ENCODE results near the gene LIPG.

LIPG gene

DNA sequence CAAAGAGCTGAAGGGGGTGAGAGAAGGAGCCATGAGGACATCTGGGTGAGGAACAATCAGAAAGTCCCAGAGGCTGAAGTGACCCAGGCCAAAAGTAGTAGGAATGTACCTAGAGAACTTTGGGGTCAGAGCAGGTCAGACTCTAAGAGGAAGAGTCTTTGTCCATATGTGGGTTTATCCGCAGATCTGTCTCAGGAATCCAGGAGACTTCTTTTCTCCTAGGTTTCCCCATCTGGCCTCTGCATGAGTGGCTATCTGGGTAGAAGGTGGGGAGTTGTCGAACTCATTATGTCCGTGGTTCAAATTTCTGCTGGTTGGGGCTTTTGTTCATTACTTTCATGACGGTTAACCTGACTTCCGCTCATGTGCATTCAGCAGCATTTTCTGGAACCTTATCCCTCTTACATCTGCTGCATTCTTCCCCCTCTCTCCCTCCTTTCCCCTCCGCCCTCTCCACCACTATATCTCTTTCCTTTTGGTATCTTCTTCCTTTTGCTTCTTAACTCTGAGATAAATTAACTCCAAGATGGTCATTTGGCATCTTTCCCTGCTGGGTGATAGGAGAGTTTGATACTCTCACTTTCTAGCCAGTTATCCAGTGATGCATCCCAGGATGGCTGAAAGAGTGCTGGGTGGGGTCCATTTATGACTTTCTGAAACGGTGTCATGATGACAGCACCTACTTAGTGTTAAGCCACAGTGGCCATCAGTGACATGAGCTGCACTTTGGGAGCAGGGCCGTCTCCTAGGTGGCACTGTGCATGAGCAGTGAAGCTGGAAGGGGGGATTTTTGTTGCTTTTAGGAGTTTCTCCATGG, 2.1 kb downstream of the LIPG start:
- no peak for DNase-seq (ENCODE audit: low spot score)
- in situ Hi-C loops (cut with MboI; ENCODE audit: low sequenced_read_pairs, unreplicated experiment) = no loop called here
- TF ChIP-seq, protein P1, sequence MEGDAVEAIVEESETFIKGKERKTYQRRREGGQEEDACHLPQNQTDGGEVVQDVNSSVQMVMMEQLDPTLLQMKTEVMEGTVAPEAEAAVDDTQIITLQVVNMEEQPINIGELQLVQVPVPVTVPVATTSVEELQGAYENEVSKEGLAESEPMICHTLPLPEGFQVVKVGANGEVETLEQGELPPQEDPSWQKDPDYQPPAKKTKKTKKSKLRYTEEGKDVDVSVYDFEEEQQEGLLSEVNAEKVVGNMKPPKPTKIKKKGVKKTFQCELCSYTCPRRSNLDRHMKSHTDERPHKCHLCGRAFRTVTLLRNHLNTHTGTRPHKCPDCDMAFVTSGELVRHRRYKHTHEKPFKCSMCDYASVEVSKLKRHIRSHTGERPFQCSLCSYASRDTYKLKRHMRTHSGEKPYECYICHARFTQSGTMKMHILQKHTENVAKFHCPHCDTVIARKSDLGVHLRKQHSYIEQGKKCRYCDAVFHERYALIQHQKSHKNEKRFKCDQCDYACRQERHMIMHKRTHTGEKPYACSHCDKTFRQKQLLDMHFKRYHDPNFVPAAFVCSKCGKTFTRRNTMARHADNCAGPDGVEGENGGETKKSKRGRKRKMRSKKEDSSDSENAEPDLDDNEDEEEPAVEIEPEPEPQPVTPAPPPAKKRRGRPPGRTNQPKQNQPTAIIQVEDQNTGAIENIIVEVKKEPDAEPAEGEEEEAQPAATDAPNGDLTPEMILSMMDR (IDR thresholded peaks at IDR 0.05; ENCODE audit: borderline replicate concordance, control extremely low read depth, extremely low read depth, insufficient read depth, missing control alignments) = no peak

- TF ChIP-seq, protein P1 (IDR thresholded peaks at IDR 0.05; ENCODE audit: borderline replicate concordance, control extremely low read depth, extremely low read depth, insufficient read depth, missing control alignments) = no peak
- in situ Hi-C loops (cut with MboI; ENCODE audit: low sequenced_read_pairs, unreplicated experiment) = no loop called here
- no peak for DNase-seq (ENCODE audit: low spot score)
Measured at GRCh38 chr18:49564518-49564834, 2.6 kb downstream of the LIPG start.

DNA sequence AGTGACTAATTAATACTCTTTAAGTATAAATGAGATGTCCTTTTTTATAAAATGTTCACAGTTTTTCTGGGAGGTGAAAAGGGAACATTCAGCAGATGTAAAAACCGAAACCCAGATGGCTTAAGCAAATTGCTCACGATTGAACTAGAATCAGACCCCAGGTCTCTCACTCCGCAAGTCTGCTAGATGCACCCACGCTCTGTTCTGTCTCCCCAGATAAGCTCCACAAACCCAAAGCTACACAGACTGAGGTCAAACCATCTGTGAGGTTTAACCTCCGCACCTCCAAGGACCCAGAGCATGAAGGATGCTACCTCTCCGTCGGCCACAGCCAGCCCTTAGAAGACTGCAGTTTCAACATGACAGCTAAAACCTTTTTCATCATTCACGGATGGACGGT, 3.2 kb downstream of the LIPG start:
- in situ Hi-C loops (cut with MboI; ENCODE audit: low sequenced_read_pairs, unreplicated experiment) = no loop called here
- TF ChIP-seq, protein P1 (IDR thresholded peaks at IDR 0.05; ENCODE audit: borderline replicate concordance, control extremely low read depth, extremely low read depth, insufficient read depth, missing control alignments) = no peak
- no peak for DNase-seq (ENCODE audit: low spot score)

DNA sequence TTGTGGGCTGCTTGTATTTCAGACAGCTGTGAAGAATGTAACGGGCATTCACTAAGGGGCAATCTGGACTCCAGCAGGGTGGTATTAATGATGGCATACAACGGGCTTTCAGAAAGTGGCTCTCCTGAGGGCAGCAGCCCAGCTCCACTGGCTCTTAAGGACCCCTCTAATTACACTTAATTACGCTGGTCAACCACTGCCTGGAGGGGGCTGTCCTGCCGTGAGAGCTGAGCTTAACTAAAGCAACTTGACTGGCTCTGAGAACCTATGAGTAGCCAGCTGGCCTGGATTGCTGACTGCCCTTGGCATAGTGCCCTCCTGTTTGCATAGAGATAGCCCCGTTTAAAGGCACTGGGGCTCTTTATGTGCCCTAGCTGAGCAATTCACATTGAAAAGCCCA, 3.8 kb downstream of the LIPG start:
- DNase-seq (ENCODE audit: low spot score) = no peak
- in situ Hi-C loops (cut with MboI; ENCODE audit: low sequenced_read_pairs, unreplicated experiment) = no loop called here
- TF ChIP-seq, protein P1 (IDR thresholded peaks at IDR 0.05; ENCODE audit: borderline replicate concordance, control extremely low read depth, extremely low read depth, insufficient read depth, missing control alignments) = no peak

GRCh38 chr18:49566217-49566770, 4.4 kb downstream of the LIPG start:
- in situ Hi-C loops (cut with MboI; ENCODE audit: low sequenced_read_pairs, unreplicated experiment) = no loop called here
- TF ChIP-seq, protein P1 (IDR thresholded peaks at IDR 0.05; ENCODE audit: borderline replicate concordance, control extremely low read depth, extremely low read depth, insufficient read depth, missing control alignments) = no peak
- no peak for DNase-seq (ENCODE audit: low spot score)

- no peak for DNase-seq (ENCODE audit: low spot score)
- in situ Hi-C loops (cut with MboI; ENCODE audit: low sequenced_read_pairs, unreplicated experiment) = no loop called here
- TF ChIP-seq, protein P1 (IDR thresholded peaks at IDR 0.05; ENCODE audit: borderline replicate concordance, control extremely low read depth, extremely low read depth, insufficient read depth, missing control alignments) = no peak
Measured at GRCh38 chr18:49566985-49567384, 5.1 kb downstream of the LIPG start.
